ENCODE data around the gene GTPBP10. TPM values are rescaled to one million over a fixed set of nuclear protein-coding genes. Genes with fewer than 3 reads are reported as not detected.

The GTPBP10 gene
- polyA plus RNA-seq, 1 donor (not counting 4 experiments of a cell fraction or from before 2014, with no cell fraction given): 26.6 TPM

DNA sequence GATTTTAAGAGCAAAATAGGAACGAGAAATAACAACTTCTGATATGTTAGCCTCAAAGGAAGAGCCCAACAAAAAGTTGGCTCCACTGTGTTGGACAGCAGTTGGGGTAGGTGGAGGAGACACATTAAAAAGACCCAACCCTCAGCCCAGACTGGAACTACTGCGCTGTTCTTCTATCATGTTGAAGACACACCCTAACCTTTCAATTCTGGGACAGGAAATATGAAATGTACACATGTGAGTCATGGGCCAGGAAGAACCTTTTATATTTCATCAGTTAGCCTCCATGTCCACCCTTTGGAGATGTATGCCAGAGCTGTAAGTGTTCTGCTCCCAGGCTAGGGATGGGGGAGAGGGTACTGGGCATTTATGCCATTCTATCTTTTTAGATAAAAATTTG, 78.9 kb downstream of the GTPBP10 start:
- Histone ChIP-seq H3K4me3 (ENCODE audit: control insufficient read depth in 2 of 3, extremely low read depth in 1 of 3, insufficient read depth in 2 of 3, low read depth in 1 of 3, low read length in 3 of 3) (no peak overlapping the region), H4K20me1 (ENCODE audit: control insufficient read depth, extremely low read depth, insufficient read depth, low read length) (no peaks in the 10 kb centered on the region), H3K36me3 (ENCODE audit: control insufficient read depth in 2 of 2, extremely low read depth in 1 of 2, insufficient read depth in 2 of 2, low read length in 2 of 2) (no peaks in the 10 kb centered on the region), H3K27me3 (ENCODE audit: control insufficient read depth, extremely low read depth, insufficient read depth, low read length) (no peaks in the 10 kb centered on the region), H3K9ac (ENCODE audit: control insufficient read depth, extremely low read depth, insufficient read depth, low read length) (no peak overlapping the region), H3K79me2 (ENCODE audit: control insufficient read depth, insufficient read depth, low read length) (no peaks in the 10 kb centered on the region), H2AFZ (ENCODE audit: control insufficient read depth, low read length) (peak overlapping the region; percentile 67), H3K9me3 (ENCODE audit: control insufficient read depth, low read depth, low read length) (no peaks in the 10 kb centered on the region), H3K9me1 (ENCODE audit: control insufficient read depth, extremely low read depth, insufficient read depth, low read length) (no peaks in the 10 kb centered on the region), H3K27ac (ENCODE audit: control insufficient read depth, insufficient read depth, low read length) (peak overlapping the region; percentile 37), H3K4me1 (ENCODE audit: control insufficient read depth, extremely low read depth, insufficient read depth, low read length) (peaks cover 8% of the 10 kb centered on the region), H3K4me2 (ENCODE audit: control insufficient read depth, extremely low read depth, insufficient read depth, low read depth, low read length) (peak overlapping the region; percentile 59)
- FAIRE-seq (peak; percentile 56), DNase-seq (ENCODE audit: low read depth, low spot score) (no peak)
- TF ChIP-seq EZH2 (IDR thresholded peaks at IDR 0.05; ENCODE audit: low read length): no peak
- TF ChIP-seq, protein P1, sequence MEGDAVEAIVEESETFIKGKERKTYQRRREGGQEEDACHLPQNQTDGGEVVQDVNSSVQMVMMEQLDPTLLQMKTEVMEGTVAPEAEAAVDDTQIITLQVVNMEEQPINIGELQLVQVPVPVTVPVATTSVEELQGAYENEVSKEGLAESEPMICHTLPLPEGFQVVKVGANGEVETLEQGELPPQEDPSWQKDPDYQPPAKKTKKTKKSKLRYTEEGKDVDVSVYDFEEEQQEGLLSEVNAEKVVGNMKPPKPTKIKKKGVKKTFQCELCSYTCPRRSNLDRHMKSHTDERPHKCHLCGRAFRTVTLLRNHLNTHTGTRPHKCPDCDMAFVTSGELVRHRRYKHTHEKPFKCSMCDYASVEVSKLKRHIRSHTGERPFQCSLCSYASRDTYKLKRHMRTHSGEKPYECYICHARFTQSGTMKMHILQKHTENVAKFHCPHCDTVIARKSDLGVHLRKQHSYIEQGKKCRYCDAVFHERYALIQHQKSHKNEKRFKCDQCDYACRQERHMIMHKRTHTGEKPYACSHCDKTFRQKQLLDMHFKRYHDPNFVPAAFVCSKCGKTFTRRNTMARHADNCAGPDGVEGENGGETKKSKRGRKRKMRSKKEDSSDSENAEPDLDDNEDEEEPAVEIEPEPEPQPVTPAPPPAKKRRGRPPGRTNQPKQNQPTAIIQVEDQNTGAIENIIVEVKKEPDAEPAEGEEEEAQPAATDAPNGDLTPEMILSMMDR (optimal IDR thresholded peaks at IDR 0.05 in 1 of 3, IDR thresholded peaks at IDR 0.05 in 1 of 3, conservative IDR thresholded peaks at IDR 0.05 in 1 of 3; ENCODE audit: extremely low read depth in 1 of 3, insufficient read depth in 2 of 3, low read length in 3 of 3): no peak
- dilution Hi-C loops (cut with MboI; ENCODE audit: extremely low pct_ligation_motif_present, low sequenced_read_pairs): no loop called here

GRCh38 chr7:90430614-90431460, 84.3 kb downstream of the GTPBP10 start:
- dilution Hi-C loops (cut with MboI; ENCODE audit: extremely low pct_ligation_motif_present, low sequenced_read_pairs): no loop called here
- Histone ChIP-seq H3K27me3 (ENCODE audit: control insufficient read depth, extremely low read depth, insufficient read depth, low read length) (no peaks in the 10 kb centered on the region), H3K4me3 (ENCODE audit: control insufficient read depth in 2 of 3, extremely low read depth in 1 of 3, insufficient read depth in 2 of 3, low read depth in 1 of 3, low read length in 3 of 3) (no peak overlapping the region), H4K20me1 (ENCODE audit: control insufficient read depth, extremely low read depth, insufficient read depth, low read length) (no peaks in the 10 kb centered on the region), H3K9me1 (ENCODE audit: control insufficient read depth, extremely low read depth, insufficient read depth, low read length) (no peaks in the 10 kb centered on the region), H3K27ac (ENCODE audit: control insufficient read depth, insufficient read depth, low read length) (no peak overlapping the region), H3K4me2 (ENCODE audit: control insufficient read depth, extremely low read depth, insufficient read depth, low read depth, low read length) (no peak overlapping the region), H3K9ac (ENCODE audit: control insufficient read depth, extremely low read depth, insufficient read depth, low read length) (no peak overlapping the region), H3K4me1 (ENCODE audit: control insufficient read depth, extremely low read depth, insufficient read depth, low read length) (no peaks in the 10 kb centered on the region), H3K9me3 (ENCODE audit: control insufficient read depth, low read depth, low read length) (peaks cover 10% of the 10 kb centered on the region), H3K79me2 (ENCODE audit: control insufficient read depth, insufficient read depth, low read length) (no peaks in the 10 kb centered on the region), H3K36me3 (ENCODE audit: control insufficient read depth in 2 of 2, extremely low read depth in 1 of 2, insufficient read depth in 2 of 2, low read length in 2 of 2) (no peaks in the 10 kb centered on the region), H2AFZ (ENCODE audit: control insufficient read depth, low read length) (no peak overlapping the region)
- no peak for TF ChIP-seq EZH2 (IDR thresholded peaks at IDR 0.05; ENCODE audit: low read length)
- no peak for DNase-seq (ENCODE audit: low read depth, low spot score)
- FAIRE-seq: no peak

All from keratinocyte (primary cell).